ENCODE data around the gene TGM5.

The TGM5 gene

DNA sequence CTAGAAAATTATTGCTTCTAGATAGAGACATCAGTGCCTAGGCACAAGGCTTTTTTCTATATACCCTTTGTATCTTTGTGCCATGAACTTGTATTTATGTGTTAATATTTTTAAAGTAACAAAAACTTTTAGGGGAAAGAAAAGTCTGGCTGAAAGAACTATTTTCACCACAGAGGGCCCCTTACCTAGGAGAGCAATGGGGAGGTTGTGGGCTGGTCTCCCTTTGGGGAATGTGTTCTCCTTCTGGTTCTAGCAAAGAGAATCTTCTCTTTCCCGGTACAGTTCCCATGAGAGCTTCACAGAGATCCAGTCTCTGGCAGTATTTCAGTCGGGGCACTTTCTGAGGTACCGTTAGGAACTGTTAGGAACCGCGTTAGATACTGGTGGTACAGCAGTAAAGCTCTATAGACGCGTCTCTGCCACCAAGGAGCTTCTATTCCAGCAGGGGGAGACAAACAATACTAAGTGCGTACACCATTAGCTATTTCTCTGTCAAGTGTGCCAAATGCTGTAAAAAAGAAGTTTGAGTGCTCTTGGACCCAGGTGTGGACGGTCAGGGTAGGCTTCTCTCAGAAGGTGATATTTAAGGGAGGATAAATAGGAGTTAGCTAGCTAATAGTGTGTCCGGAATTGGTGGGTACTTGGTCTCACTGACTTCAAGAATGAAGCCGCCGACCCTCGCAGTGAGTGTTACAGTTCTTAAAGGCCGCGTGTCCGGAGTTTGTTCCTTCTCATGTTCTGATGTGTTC, 41.4 kb downstream of the TGM5 start:
- POLR2A ChIA-PET, result interaction anchor here (1.3 kb wide), 1 partner anchor 43 kb away, joined by 4 read pairs; no protein-coding TSS in a partner anchor
- peak; percentile 72 for TF ChIP-seq CTCF (IDR thresholded peaks at IDR 0.05; ENCODE audit: control extremely low read depth, extremely low read depth, low read depth, missing control alignments)
- CTCF ChIA-PET, result interaction anchor here (0.6 to 10.9 kb wide), 44 partner anchors 8 to 602 kb away, joined by 3 to 326 read pairs (median 5); partner anchors contain the start of gene TGM5
- DNase-seq (ENCODE audit: extremely low spot score), result peak; percentile 79

GRCh38 chr15:43221422-43221821, 45.3 kb downstream of the TGM5 start:
- ChIA-PET POLR2A (no interaction called here), CTCF (interaction anchor here (0.8 to 10.9 kb wide), 5 partner anchors 11 to 65 kb away, joined by 3 to 250 read pairs (median 3); partner anchors contain the start of gene TGM5)
- DNase-seq (ENCODE audit: extremely low spot score), result no peak
- no peak for TF ChIP-seq CTCF (IDR thresholded peaks at IDR 0.05; ENCODE audit: control extremely low read depth, extremely low read depth, low read depth, missing control alignments)

GRCh38 chr15:43220991-43221403, 45.7 kb downstream of the TGM5 start, which contains the start of gene EPB42:
EPB42 (minus strand) TSS chr15:43221018; CDS start chr15:43220825, 193 bp downstream.
- DNase-seq (ENCODE audit: extremely low spot score), result no peak
- no peak for TF ChIP-seq CTCF (IDR thresholded peaks at IDR 0.05; ENCODE audit: control extremely low read depth, extremely low read depth, low read depth, missing control alignments)
- ChIA-PET CTCF (interaction anchor here (0.8 to 10.9 kb wide), 5 partner anchors 12 to 64 kb away, joined by 3 to 250 read pairs (median 13); partner anchors contain the start of gene TGM5), POLR2A (no interaction called here)

GRCh38 chr15:43219929-43220928, 46.5 kb downstream of the TGM5 start:
- CTCF ChIA-PET, result interaction anchor here (1.2 to 2.1 kb wide), 2 partner anchors 48 to 65 kb away, joined by 3 to 13 read pairs; no protein-coding TSS in a partner anchor
- POLR2A ChIA-PET, result no interaction called here
- no peak for DNase-seq (ENCODE audit: extremely low spot score)

GRCh38 chr15:43218908-43219706, 47.6 kb downstream of the TGM5 start:
- no peak for DNase-seq (ENCODE audit: extremely low spot score)
- ChIA-PET POLR2A (no interaction called here), CTCF (interaction anchor here (1.2 to 3.6 kb wide), 3 partner anchors 7 to 66 kb away, joined by 3 to 27 read pairs (median 13); no protein-coding TSS in a partner anchor)
- TF ChIP-seq CTCF (IDR thresholded peaks at IDR 0.05; ENCODE audit: control extremely low read depth, extremely low read depth, low read depth, missing control alignments), result no peak

More at GRCh38 chr15:43219929-43220928, 46.5 kb downstream of the TGM5 start:
- no peak for TF ChIP-seq CTCF (IDR thresholded peaks at IDR 0.05; ENCODE audit: control extremely low read depth, extremely low read depth, low read depth, missing control alignments)
